ENCODE data around the gene SUPV3L1.

Gene SUPV3L1

DNA sequence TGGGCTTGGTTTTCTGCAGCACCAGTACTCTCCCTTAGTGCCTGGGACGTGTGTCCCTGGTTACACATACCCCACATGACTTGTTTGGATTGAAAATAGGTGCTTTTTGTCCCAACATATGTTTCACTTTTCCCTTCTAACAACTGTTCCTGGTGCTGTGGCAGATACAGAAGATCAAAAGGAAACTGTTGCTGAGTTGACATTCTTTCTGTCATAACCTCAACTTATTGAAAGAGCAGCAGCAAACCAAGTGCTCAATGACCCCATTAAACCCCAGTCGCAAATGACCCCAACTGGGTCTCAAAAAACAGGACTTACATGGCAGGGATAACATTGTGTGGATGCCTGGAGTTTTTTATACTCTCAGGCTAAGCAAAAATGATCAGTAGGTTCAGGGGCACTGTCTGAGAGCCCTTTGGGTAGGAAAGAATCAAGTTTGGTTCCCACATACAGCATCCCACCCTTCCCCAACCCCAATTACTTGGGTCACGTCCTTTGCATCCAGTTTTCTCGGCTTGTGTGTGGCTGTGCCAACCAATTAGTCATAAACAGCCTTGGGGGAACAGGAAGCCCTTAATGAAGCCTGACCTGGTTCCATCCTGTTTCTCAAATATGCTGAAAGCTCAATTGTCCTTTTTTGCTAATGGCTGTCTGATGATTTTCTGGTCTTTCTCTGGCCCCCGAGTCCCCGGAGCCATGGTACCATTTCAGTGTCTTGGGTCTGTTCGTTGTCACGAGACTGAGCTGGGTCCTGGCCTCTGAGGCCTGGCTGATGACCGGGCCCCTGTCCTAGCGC lies 45.0 kb downstream of the SUPV3L1 start:
- DNase-seq (ENCODE audit: low spot score): no peak
- TF ChIP-seq, protein P1, sequence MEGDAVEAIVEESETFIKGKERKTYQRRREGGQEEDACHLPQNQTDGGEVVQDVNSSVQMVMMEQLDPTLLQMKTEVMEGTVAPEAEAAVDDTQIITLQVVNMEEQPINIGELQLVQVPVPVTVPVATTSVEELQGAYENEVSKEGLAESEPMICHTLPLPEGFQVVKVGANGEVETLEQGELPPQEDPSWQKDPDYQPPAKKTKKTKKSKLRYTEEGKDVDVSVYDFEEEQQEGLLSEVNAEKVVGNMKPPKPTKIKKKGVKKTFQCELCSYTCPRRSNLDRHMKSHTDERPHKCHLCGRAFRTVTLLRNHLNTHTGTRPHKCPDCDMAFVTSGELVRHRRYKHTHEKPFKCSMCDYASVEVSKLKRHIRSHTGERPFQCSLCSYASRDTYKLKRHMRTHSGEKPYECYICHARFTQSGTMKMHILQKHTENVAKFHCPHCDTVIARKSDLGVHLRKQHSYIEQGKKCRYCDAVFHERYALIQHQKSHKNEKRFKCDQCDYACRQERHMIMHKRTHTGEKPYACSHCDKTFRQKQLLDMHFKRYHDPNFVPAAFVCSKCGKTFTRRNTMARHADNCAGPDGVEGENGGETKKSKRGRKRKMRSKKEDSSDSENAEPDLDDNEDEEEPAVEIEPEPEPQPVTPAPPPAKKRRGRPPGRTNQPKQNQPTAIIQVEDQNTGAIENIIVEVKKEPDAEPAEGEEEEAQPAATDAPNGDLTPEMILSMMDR (IDR thresholded peaks at IDR 0.05; ENCODE audit: extremely low read depth, missing control alignments): no peak

DNA sequence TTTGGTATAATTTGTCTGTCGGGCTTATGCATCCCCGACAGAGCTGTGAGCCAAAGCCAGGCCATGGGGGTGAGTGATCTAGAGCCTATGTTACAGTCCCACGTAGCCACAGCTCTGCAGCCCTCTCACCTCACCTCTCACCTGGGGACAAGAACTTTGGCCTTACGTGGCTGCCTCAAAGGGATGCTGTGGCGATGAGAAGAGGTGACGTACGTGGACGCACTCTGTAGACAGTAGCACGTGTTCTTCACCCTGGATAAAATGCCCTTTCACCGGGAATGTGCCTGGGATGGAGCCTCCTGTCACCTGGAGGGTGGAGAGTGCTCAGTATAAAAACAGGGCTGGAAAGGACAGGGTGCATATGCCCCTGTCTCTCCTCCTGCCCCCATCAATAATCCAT lies 45.6 kb downstream of the SUPV3L1 start:
- TF ChIP-seq, protein P1 (IDR thresholded peaks at IDR 0.05; ENCODE audit: extremely low read depth, missing control alignments): no peak
- DNase-seq (ENCODE audit: low spot score): no peak

DNA sequence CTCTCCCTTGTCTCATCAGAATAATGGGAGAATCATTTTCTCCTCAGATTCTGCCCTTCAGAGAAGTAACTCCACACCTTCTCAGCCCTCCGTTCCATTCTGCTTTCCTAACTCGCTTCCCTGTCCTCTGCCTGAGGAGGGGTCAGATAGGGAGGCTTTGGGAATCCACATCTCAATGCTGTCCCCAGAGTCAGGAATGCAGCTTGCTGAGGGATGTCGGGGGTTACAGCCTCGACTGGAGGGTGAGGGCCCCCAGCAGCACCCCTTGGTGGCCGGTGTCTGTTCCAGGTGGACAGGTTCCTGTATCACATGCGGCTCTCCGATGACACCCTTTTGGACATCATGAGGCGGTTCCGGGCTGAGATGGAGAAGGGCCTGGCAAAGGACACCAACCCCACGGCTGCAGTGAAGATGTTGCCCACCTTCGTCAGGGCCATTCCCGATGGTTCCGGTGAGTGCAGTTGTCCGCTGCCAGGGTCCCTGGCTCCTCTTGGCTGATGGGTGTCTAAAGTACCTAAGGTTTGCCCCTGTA lies 47.0 kb downstream of the SUPV3L1 start:
- DNase-seq (ENCODE audit: low spot score): no peak
- TF ChIP-seq, protein P1 (IDR thresholded peaks at IDR 0.05; ENCODE audit: extremely low read depth, missing control alignments): no peak

DNA sequence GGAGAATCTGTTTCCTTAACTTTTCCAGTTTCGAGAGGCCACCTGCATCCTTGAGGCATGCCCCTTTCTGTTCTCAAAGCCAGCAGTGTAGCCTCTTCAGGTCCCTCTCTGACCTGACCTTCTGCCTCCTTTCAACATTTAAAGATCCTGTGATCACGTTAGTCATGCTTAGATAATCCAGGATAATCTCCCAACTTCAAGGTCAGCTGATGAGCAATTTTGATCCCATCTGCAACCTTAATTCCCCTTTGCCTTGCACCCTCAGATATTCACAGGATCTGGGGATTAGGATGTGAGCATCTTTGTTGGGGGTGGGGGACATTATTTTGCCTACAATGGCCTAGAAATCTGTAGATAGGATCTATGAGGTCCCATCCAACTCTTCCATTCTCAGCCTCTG lies 48.1 kb downstream of the SUPV3L1 start:
- no peak for DNase-seq (ENCODE audit: low spot score)
- TF ChIP-seq, protein P1 (IDR thresholded peaks at IDR 0.05; ENCODE audit: extremely low read depth, missing control alignments): no peak

DNA sequence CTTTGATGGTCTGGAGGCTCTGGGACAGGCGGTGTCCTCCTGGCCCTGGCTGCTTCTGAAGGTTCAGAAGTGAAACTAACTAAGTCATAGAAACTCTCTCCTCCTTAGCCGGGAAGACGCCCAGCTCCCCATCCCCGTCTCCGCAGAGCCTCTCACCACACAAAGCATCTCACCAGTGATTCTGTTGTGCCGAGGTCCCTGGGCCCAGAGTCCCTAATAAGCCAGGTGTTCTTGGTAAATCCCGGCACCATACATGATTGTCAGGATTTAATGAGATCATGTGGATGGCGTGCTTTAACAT lies 49.5 kb downstream of the SUPV3L1 start:
- TF ChIP-seq, protein P1 (IDR thresholded peaks at IDR 0.05; ENCODE audit: extremely low read depth, missing control alignments): no peak

DNA sequence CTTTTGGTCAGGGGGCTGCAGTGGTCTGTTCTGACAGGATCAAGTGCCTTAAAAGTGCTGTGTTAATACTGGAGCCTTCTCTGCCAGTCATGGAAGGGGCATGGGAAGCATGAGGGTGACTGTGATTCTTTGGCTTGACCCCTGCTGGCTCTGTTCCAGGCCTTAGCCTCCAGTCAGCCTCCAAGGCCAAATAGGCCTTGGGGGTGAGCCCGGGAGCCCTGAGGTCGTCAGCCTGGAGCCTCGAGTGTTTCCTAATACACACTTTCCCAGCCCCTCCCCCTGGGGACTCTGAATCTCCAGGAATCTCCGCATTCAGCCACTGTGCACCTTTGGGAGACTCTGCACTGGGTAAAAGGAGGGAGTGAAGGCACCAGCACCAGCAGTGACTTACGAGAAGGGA lies 50.1 kb downstream of the SUPV3L1 start:
- no peak for DNase-seq (ENCODE audit: low spot score)
- TF ChIP-seq, protein P1 (IDR thresholded peaks at IDR 0.05; ENCODE audit: extremely low read depth, missing control alignments): no peak

More for the DNA sequence above, 49.5 kb downstream of the SUPV3L1 start:
- no peak for DNase-seq (ENCODE audit: low spot score)

DNA sequence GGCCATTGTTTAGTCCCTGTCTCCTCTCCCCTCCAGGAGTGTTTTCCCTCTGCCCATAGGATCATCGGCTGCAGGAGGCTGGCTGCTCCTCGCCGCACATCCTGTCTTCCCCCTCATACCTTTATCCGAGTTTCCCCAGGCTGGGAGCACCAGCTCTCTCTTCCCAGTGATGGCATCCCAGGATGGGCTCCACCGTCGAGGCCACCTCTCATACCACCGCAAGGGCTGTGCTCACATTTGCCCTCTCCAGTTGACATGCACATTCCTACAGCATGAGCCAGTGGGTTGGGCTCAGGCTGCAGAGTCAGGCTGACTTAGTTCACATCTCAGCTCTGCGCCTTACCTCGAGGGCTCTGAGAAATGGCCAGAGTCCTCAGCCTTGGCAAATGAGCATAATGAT lies 52.2 kb downstream of the SUPV3L1 start:
- TF ChIP-seq, protein P1 (IDR thresholded peaks at IDR 0.05; ENCODE audit: extremely low read depth, missing control alignments): no peak
- DNase-seq (ENCODE audit: low spot score): no peak
